Body of pancreas (tissue), 4 donors: ENCODE data around the gene GTF3C2.

ENCODE experiments used
- CTCF ChIP-seq, 7 experiments: fragments of 450-650 bp in 4 of 7; fragments of 200-600 bp in 3 of 7; sonication (generic) in 3 of 7; IDR thresholded peaks; one replicate each; pipeline ENCODE4 v1.5.1; 2016 to 2019; ENCODE audit warnings: antibody characterized with exemption in 7 of 7
- POLR2A ChIP-seq, 3 donors: fragments of 450-650 bp; IDR thresholded peaks; one replicate each; pipeline ENCODE4 v1.6.1; 2016; ENCODE audit warnings: antibody characterized with exemption in 3 of 3, mild to moderate bottlenecking in 2 of 3

GRCh38 chr2:27375513-27376099 lies 19.0 kb upstream of the GTF3C2 start:
- no peak for TF ChIP-seq CTCF (IDR thresholded peaks at IDR 0.05)
- no peak for TF ChIP-seq POLR2A (IDR thresholded peaks at IDR 0.05)
